ENCODE data around the gene BGN. TPM values are rescaled to one million over a fixed set of nuclear protein-coding genes. Genes with fewer than 3 reads are reported as not detected.

BGN gene
- total and polyA plus RNA-seq, 10 of the 15 experiments (the other 5 are each of a cell fraction or from before 2014, with no cell fraction given) = 0.06 to 0.18 (median 0.12) TPM; not detected in 7

GRCh38 chrX:153495362-153495751 lies 577 bp downstream of the BGN start:
- Histone ChIP-seq H3K9ac (ENCODE audit: control insufficient read depth, insufficient read depth, low read length) (no peak overlapping the region), H3K79me2 (ENCODE audit: control insufficient read depth, insufficient read depth, low read length) (no peaks in the 10 kb centered on the region), H3K27me3 (replicated peaks in 1 of 2; ENCODE audit: control insufficient read depth in 2 of 2, insufficient read depth in 2 of 2, low read length in 1 of 2) (no peaks in the 10 kb centered on the region), H3K9me3 (replicated peaks; ENCODE audit: control insufficient read depth, insufficient read depth, low read length) (no peaks in the 10 kb centered on the region; the same call in 2 of the 3 replicates), H2AFZ (ENCODE audit: control insufficient read depth, low read depth, low read length) (no peak overlapping the region), H3K27ac (ENCODE audit: control insufficient read depth, insufficient read depth) (no peak overlapping the region), H4K20me1 (ENCODE audit: control insufficient read depth, insufficient read depth) (no peaks in the 10 kb centered on the region), H3K4me1 (ENCODE audit: control insufficient read depth, insufficient read depth, low read length) (no peaks in the 10 kb centered on the region), H3K4me2 (ENCODE audit: control insufficient read depth, insufficient read depth) (no peak overlapping the region), H3K4me3 (no peak overlapping the region), H3K36me3 (ENCODE audit: control insufficient read depth in 2 of 2, insufficient read depth in 2 of 2, low read length in 1 of 2) (no peaks in the 10 kb centered on the region)
- no TSS peak for BruUV-seq (replicated peaks)
- no peak for FAIRE-seq
- POLR2A ChIA-PET = no interaction called here
- SMC1A ChIA-PET (ENCODE audit: uncharacterized antibody, unreplicated experiment) = no interaction called here
- TF ChIP-seq RB1 (IDR thresholded peaks at IDR 0.05; ENCODE audit: borderline replicate concordance) (no peak), BCL3 (IDR thresholded peaks at IDR 0.05; ENCODE audit: borderline replicate concordance, insufficient read depth, low read depth, low read length, poor library complexity, severe bottlenecking) (no peak), ZNF384 (IDR thresholded peaks at IDR 0.05; ENCODE audit: borderline replicate concordance, low read depth, low read length) (no peak), JUNB (IDR thresholded peaks at IDR 0.05) (no peak), EZH2 (IDR thresholded peaks at IDR 0.05; ENCODE audit: borderline replicate concordance, control insufficient read depth, low read depth, low read length) (no peak), ESRRA (IDR thresholded peaks at IDR 0.05; ENCODE audit: low read length) (no peak)
- WGBS (ENCODE audit: insufficient coverage, insufficient replicate concordance, low lambda C conversion rate, missing lambda C conversion rate) = 55% methylated on average over 17 of the region's 17 CpGs
- intact Hi-C loops (cut with micrococcal nuclease; ENCODE audit: unreplicated experiment) = no loop called here
- RAD21 ChIA-PET (ENCODE audit: unreplicated experiment) = no interaction called here
- CTCF ChIA-PET = no interaction called here
- in situ Hi-C loops (cut with MboI) = no loop called here
- no peak for ATAC-seq
- DNase-seq (ENCODE audit: low read depth, low spot score) = no peak

All from GM12878 (cell line).